ENCODE data around the gene GP2.

GRCh38 chr16:20329392-20330138 is 2.3 kb upstream of the GP2 start:
- TF ChIP-seq CTCF (conservative IDR thresholded peaks at IDR 0.05; ENCODE audit: low read length) (no peak), EZH2phosphoT487 (IDR thresholded peaks at IDR 0.05; ENCODE audit: borderline replicate concordance) (no peak)
